Left hindlimb (tissue), 1 donor: ENCODE measurements around the gene TCF15.

Source experiments
- DNase-seq: peaks from one replicate; pipeline ENCODE4 v3.0.0-alpha.2; 2018

Gene TCF15

DNA sequence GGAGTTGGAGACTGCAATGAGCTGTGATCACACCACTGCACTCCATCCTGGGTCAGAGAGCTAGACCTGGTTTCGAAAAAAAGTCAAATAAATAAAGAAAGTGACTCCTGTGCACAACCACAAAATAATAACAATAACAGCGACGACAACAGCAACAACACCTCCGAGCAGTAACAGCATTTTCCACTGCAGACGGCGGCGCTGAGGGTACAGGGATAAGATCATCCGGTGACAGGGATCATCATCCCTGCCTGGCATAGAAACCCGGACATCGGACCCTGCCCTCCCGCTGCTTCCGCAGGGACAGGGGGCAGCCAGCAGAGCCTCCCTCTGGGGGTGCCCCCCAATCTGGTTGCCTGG, 31.4 kb upstream of the TCF15 start:
- peak; percentile 29 for DNase-seq

DNA sequence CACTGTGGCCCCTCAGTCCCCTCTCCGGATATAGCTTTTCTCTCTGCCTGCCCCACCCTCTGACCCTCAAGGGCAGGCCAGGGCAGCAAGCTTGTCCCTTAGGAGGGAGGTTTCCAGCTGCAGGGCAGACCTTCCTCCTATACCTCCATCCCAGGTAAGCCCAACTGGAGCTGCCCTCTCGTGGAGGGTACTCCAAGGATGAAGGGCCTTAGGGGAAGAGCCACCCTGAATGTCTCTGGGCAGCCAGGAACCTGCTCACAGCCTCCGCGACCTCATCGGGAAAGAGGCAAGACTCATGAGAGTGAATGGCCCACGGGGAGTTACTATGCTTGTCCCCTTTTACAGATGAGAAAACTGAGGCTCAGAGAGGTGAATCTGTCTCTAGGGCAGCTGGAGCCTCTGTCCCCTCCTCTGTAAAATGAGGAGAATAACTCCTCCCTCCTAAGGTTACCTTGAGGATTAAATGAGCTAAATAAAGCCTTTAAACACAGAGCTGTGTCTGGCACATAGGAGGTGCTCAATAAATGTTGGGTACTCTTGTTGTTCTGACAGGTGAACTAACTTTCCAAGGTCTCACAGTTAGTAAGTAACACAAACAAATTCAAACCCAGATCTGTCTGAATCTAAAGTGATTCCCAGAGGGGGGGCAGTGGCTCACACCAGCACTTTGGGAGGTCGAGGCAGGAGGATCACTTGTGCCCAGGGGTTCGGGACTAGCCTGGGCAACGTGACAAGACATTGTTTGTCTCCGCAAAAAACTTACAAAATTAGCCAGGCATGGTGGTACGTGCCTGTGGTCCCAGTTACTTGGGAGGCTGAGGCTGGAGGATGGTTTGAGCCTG, 30.8 kb upstream of the TCF15 start:
- peak; percentile 28 for DNase-seq

DNA sequence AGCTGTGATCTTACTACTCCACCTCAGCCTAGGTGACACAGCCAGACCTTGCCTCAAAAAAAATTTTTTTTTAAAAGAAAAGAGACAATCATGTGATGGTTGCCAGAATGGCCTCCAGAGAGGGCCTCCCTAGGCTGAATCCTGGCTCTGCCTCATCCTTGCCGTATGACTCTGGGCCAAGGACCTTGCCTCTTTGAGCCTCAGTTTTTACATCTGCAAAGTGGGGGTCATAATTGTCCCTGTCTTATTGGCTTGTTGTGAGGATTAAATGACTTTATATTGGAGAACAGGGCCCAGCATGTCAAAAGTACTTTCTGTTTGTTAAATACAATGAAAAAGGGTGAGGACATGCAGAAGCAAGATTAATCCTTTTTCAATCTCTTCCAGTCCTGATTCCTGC, 28.5 kb upstream of the TCF15 start:
- peak; percentile 0 for DNase-seq

- no peak for DNase-seq
Measured at GRCh38 chr20:637559-637958, 27.4 kb upstream of the TCF15 start.

DNA sequence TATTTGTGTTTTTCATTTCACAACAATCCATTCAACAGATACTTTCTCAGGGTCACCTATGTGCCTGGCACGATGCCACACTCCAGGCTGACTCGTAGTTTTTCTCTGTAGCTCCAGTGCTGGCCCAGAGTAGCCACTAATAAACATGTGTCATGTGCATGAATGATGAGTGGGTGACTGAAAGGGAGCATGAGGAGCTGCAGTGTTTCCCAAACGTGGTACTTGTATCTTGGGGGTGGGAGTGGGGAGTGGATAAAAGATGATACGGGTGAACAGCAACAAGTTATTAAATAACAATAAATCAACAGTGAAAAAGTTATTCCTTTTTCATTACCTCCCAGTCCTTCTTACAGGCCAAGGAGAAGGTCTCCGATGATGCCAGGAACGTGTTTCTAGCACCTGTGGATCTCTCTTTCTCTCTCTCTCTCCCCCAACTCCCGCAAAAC, 25.8 kb upstream of the TCF15 start:
- DNase-seq = no peak

DNA sequence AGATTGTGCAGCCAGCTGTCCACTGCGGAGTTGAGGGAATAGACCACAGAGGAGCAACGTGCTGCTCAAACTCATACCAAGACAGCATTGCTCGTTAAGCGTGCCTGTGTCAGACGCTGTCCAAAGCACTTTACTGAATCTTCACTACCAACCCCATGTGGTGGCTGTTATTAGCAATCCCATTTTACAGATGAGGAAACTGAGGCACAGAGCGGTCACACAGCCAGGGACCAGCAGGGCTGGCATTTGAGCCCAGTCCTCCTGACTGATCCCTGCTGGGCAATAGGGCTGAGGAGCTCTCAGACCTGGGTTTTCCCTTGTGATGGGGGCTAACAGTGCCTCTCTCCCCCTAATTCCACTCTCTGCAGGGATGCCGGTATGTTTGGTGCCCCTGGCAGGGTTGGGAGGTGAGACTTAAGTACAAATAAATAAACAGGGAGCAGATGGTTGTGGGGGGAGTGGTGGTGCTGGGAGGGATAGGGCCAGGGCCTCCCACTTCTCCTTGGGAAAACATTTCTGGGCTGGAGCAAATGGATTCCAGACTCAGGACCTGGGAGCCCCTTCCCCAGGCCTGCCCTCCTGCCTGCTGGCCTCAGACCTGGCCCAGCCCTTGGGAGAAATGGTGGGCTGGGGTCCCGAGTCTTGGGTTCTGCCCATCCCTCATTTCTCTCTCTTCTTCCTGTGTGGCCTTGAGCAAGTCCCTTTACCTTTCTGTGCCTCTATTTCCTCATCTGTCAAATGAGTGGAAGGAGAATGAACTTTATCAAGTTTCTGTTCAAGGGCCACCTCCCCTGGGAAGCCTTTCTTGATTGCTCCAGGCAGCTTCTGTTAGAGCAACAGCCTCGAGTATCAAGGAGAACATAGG, 25.2 kb upstream of the TCF15 start:
- no peak for DNase-seq

- no peak for DNase-seq
Measured at GRCh38 chr20:634148-634925, 24.2 kb upstream of the TCF15 start.

DNA sequence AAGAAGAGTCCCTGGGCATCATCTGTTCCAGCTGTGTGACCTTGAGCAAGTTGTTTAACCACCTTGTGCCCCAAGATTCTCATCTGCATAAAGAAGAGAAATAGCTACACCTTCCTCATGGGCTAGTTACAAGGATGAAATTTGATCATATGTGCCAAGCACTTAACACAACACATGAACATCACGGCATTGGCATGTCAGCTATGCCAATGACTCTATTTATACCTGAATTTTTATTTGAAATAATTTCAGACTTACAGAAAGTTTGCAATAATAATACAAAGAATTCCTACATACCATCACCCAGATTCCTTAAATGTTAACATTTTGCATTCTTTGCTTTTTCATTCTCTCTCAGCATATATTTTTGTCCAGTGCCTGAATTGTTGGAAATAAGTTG, 21.0 kb upstream of the TCF15 start:
- DNase-seq = no peak

GRCh38 chr20:626579-626978, 16.5 kb upstream of the TCF15 start:
- DNase-seq = peak; percentile 17

DNA sequence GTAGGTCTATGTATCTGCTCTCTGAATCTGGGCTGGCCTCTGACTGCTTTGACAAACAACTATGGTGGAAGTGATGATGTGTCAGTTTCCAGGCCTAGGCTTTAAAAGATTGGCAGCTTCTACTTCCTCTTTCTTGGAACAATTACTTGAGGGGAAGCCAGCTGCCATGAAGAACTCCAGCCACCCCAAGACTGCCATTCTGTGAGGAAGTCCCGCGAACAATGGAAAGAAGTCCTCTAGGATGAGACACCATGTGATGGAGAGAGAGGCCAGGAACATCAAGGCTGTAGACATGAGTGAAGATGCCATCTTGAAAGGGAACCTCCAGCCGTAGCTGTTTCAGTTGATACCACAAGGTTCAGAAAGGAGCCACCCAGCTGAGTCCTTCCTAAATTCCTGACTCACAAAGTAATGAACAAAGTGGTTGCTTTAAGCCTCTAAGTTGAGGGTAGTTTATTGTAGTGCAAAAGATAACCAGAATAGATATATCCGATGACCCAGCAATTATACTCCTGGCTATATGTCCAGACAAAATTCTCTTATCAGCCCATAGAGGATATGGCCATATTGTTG, 15.3 kb upstream of the TCF15 start:
- DNase-seq = peak; percentile 1

- DNase-seq = peak; percentile 2
Measured at GRCh38 chr20:623704-624103, 13.6 kb upstream of the TCF15 start.

DNA sequence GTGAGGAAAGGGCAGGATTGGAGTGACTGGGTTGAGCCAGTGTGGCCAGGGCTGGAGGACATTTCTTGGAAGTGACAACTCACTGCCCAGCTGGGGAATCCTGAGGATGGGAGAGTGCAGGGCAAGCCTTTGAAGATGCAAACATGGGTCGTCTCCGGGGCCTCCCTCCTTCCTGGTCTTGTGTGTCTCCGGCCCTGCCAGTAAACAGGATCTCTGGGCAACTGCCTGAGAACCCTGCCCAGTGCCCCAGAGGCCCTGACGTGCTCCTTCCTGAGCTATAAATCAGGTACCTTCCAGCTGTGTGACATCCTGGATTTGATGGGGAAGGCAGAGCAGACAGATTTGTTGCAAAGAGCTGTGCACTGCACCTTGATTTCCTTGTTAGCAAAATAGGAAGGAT, 12.9 kb upstream of the TCF15 start:
- DNase-seq = peak; percentile 18

GRCh38 chr20:622161-622560, 12.1 kb upstream of the TCF15 start:
- peak; percentile 21 for DNase-seq

- peak; percentile 1 for DNase-seq
Measured at GRCh38 chr20:621125-621756, 11.1 kb upstream of the TCF15 start.

DNA sequence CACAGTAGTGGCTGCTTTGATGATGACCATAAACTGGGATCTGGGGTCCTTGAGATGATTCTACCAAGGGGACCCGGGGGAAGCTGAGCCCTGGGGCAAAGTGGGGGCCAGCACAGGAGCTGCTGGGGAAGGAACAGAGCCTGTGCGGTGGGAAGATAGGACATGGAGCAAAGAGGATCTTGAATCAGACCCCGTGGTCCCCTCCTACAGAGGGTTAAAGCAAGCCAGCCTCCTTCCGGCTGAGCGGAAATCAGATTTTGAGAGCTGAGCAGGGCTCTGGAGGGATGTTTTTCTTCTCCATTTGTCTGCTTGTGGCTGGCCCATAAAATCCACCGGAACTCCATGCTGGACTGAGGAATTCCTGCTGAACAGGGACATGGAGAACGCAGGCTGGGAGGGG, 10.1 kb upstream of the TCF15 start:
- peak; percentile 13 for DNase-seq

DNA sequence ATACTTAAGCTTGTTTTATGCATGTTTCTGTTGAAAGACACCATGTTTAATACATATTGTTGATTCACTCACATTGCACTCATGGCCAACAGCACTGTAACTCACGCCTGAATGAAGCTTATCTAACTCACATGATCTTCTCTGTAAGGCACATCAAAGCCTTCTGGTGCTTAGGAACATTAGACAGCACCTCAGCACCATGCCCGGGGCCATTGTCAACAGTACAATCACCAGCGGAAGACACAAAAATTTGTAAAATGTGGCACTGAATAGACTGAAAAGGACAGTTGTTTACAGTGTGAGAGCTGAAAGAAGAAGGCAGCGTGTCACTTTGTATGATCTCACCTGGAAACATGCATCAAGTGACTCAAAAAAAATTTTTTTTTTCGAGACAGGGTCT, 8.9 kb upstream of the TCF15 start:
- DNase-seq = no peak

DNA sequence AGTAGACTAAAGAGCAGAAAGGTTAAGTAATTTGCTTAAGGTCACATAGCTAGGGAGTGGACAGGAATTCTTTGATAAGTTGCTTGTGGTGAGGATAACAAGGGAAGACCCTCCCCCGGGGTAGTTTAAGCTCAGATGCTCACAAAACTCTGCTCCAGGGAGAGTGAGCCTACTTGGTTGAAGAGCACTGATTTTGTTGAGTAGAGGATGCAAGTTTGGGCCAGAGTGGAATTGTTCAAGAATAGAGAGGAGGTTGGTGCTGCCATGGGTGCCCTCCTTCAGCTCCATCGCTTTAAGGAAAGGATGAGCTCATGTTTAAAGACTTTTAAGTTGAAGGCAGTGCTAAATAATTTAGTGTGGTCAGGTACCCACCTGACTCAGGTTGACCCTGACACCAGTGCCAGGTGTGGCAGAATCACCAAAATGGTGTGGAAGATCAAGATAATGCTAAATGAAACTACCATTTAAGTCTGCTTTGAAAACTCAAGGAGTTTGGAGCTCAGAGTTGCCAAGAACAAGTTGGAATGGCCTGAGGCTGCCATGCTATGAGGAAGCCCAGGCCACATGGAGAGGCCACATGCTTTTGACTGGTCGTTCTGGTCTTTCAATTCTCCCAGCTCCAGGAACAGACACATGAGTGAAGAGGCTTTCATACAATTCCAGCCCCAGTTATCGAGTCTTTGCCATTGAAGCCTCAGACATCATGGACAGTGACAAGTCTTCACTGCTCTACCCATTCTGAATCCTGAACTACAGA, 8.0 kb upstream of the TCF15 start:
- DNase-seq = peak; percentile 8

- no peak for DNase-seq
Measured at GRCh38 chr20:615514-615913, 5.4 kb upstream of the TCF15 start.

DNA sequence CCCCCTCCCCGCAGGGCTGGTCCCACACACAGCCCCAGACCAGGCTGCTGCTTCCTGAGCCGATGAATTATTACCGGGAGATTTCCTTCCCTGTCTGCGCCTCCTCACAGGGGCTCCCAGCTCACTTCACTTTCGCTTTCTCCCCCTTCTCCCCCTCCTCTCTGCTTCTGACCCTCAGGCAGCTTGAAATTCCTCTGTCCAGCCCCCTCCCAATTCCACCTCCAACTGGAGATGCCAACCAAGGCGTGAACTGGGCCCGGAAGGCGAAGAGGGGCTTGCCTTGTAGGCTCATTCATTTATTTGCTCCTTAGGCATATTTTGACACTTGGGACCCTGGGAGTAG, 1.7 kb upstream of the TCF15 start:
- DNase-seq = no peak

DNA sequence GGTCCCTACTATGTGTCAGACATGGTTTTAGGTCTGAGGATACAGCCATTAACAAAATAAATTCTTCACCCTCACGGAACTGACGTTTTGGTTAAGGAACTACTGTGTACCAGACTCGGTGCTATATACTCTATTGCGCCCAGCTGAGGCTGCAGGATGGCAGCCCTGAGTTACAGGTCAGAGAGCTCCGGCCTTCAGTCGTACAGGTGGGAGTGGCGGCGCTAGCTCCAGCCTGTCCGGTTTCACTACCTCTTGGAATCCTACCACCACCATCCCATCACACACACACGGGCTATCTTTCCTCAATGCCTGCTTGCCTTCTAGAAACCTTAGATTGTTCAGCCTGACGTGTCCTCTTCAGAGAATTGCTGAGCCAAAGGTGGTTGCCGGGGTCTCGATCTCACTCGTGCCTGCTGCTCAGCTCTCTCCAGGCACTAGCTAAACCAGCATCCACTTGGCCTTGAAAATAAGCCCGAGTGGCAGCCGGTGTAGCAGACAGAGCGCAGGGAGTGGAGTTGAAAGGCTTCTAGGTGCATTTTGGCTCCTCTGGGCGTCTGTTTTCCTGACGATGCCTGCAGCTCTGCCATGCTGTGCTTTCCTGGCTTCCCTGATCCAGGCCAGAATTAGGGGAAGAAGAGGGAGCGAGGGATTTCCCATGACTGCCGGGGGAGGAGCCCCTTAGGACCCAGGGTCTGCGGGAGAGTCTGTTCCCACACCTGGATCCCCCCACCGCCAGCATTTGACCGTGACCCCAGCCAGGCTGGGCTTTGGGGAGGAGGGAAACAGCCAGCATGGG, 1.1 kb upstream of the TCF15 start:
- peak; percentile 21 for DNase-seq
